ENCODE results near the gene FRMD5. TPM values are rescaled to one million over a fixed set of nuclear protein-coding genes. Genes with fewer than 3 reads are reported as not detected.

The FRMD5 gene
- polyA plus RNA-seq, 1 experiment: 5.2 TPM

DNA sequence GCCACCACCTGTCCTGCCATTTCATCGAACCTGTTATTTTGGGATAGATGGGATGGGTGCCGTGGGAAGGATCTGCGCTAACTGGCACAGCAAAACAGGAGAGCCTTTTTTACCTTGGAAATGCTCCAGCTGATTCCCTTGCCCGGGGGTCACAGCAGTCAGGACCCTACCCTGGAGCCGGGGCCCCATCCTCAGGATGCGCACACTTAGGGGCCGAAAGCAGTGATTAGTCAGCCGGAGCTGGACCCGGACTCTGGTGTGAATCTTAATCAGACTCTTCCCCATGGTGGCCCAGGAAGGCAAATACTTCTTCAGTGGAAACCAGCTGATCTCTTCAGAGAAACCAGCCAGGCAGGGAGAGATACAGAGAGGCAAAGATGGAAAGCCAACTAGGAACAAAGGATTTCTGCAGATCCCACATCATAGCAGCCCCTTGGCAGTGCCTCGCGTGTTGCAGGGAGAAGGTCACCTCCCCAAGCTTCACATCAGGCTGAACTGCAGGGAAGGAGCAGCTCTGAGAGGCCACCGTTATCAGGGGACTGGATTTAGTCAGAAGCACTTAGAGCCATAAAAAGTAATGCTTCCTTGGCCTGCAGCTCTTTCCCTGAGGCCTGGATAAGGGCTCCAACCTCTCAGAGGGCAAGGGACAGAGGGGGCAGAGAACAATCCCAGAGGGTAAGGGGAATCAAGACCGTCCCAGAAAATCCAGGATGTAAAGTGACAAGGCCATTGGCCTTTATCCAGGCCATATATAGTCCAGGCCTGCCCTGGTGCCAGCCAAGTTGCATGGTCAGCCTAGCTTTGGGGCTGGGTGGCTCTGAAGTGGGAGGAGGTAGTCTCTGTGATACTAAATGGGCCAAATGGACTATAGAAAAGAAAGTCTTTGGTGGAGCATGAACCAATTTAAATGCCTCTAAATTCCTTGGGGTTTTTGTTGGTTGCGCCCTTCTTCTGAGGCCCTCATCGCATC, 315.4 kb downstream of the FRMD5 start:
- Histone ChIP-seq H3K27me3 (ENCODE audit: control insufficient read depth, insufficient read depth, low read length) (no peaks in the 10 kb centered on the region), H3K9me3 (ENCODE audit: control insufficient read depth, insufficient read depth, low read length) (no peaks in the 10 kb centered on the region), H3K4me3 (ENCODE audit: low read depth, low read length) (no peak overlapping the region), H3K27ac (ENCODE audit: low read depth, low read length) (no peak overlapping the region)
- CTCF ChIA-PET: no interaction called here
- POLR2A ChIA-PET: no interaction called here
- TF ChIP-seq, protein P1, sequence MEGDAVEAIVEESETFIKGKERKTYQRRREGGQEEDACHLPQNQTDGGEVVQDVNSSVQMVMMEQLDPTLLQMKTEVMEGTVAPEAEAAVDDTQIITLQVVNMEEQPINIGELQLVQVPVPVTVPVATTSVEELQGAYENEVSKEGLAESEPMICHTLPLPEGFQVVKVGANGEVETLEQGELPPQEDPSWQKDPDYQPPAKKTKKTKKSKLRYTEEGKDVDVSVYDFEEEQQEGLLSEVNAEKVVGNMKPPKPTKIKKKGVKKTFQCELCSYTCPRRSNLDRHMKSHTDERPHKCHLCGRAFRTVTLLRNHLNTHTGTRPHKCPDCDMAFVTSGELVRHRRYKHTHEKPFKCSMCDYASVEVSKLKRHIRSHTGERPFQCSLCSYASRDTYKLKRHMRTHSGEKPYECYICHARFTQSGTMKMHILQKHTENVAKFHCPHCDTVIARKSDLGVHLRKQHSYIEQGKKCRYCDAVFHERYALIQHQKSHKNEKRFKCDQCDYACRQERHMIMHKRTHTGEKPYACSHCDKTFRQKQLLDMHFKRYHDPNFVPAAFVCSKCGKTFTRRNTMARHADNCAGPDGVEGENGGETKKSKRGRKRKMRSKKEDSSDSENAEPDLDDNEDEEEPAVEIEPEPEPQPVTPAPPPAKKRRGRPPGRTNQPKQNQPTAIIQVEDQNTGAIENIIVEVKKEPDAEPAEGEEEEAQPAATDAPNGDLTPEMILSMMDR (IDR thresholded peaks at IDR 0.05; ENCODE audit: low read depth, low read length): no peak
- no peak for DNase-seq (ENCODE audit: low read depth, low spot score)

DNA sequence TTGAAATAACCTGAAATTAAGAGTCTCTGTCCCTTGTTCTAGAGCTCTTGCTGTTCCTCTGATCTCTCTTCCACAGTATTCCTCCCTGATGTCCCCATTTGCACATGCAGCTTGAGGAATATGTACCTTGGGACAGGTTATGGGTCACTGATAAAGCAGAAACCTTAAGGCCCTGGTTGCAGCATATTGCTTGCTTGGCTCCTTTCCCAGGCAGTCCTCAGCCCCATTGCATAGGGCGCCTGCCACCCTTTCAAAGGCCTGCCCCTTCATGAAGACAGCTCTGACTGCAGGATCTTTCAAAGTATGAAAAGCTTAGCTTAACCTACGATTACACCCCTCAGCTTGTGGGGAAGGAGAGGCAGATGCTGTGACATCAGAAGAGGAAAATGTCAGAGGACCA, 316.6 kb downstream of the FRMD5 start:
- TF ChIP-seq, protein P1 (IDR thresholded peaks at IDR 0.05; ENCODE audit: low read depth, low read length): no peak
- POLR2A ChIA-PET: interaction anchor here (0.7 kb wide), 2 partner anchors 321 to 585 kb away, joined by 6 to 7 read pairs; no protein-coding TSS in a partner anchor
- H3K4me3 ChIP-seq (ENCODE audit: low read depth, low read length): no peak overlapping the region

DNA sequence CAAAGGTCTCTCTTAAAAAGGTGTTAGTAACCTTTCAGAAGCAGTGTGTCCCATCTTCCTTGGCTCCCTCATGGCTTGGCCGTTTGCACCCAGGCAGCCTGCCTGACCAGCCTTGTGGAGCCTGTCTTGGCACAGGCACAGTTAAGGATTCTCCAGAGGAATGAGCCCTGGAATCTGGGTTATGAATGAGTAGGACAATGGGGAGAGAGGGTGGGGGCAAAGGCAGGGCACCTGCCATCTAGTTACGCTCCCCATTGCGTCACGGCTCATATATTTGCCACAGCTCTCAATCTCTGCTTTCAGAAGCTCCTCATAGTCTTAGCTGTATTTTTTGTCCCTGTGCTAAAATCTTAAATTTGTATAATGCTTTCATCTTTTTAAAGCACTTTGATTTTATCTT, 317.7 kb downstream of the FRMD5 start:
- DNase-seq (ENCODE audit: low read depth, low spot score): no peak
- Histone ChIP-seq H3K4me3 (ENCODE audit: low read depth, low read length) (no peak overlapping the region), H3K9me3 (ENCODE audit: control insufficient read depth, insufficient read depth, low read length) (no peaks in the 10 kb centered on the region), H3K27me3 (ENCODE audit: control insufficient read depth, insufficient read depth, low read length) (no peaks in the 10 kb centered on the region), H3K27ac (ENCODE audit: low read depth, low read length) (no peak overlapping the region)
- ChIA-PET CTCF (interaction anchor here (1.3 kb wide), 1 partner anchor 343 kb away, joined by 16 read pairs; no protein-coding TSS in a partner anchor), POLR2A (interaction anchor here (0.6 kb wide), 1 partner anchor 11 kb away, joined by 9 read pairs; no protein-coding TSS in a partner anchor)
- TF ChIP-seq, protein P1 (IDR thresholded peaks at IDR 0.05; ENCODE audit: low read depth, low read length): no peak

More for the DNA sequence above, 316.6 kb downstream of the FRMD5 start:
- no peaks in the 10 kb centered on the region for H3K27me3 ChIP-seq (ENCODE audit: control insufficient read depth, insufficient read depth, low read length)
- H3K9me3 ChIP-seq (ENCODE audit: control insufficient read depth, insufficient read depth, low read length): no peaks in the 10 kb centered on the region
- H3K27ac ChIP-seq (ENCODE audit: low read depth, low read length): no peak overlapping the region
- no peak for DNase-seq (ENCODE audit: low read depth, low spot score)
- CTCF ChIA-PET: interaction anchor here (0.6 kb wide), 1 partner anchor 182 kb away, joined by 4 read pairs; no protein-coding TSS in a partner anchor

DNA sequence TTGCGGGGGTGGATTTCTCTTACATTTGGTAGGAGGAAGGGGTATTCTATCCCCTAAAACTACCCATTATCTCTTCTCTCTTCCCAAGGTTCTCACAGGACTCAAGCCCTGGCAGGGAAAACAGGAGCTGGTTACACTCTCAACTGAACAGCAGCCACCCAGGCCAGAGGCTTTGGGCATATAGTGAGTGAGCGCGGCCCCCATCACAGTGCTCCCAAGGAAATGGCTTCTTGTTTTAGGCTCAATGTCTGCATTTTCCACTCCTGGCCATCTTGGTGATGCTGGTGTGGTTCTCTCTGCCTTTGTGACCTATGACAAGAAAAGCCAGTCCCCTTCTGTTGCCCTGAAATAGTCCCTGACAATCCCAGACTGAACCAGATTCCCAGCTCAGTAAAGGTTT, 318.2 kb downstream of the FRMD5 start:
- TF ChIP-seq, protein P1 (IDR thresholded peaks at IDR 0.05; ENCODE audit: low read depth, low read length): no peak

DNA sequence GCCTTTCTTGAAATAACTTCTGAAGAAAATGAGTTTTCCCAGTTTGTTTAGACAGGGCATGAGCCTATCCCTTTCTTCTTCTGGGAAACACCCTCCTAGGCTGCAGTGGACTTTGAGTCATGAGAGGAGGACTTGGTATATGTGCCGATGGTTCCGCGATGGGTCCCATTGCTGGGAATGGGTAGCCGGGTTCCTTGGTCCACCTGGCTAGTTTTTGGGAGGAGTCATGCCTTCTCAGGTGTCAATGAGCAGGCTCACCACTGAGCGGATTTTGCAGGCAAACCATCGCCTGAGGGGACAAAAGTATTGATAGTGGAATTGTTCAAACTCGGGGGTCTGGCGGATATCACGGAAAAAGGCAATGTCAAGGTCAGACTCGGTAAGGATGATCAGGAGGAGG, 321.4 kb downstream of the FRMD5 start:
- DNase-seq (ENCODE audit: low read depth, low spot score): no peak
- H3K27ac ChIP-seq (ENCODE audit: low read depth, low read length): no peak overlapping the region
- H3K4me3 ChIP-seq (ENCODE audit: low read depth, low read length): no peak overlapping the region
- H3K27me3 ChIP-seq (ENCODE audit: control insufficient read depth, insufficient read depth, low read length): no peaks in the 10 kb centered on the region
- no peaks in the 10 kb centered on the region for H3K9me3 ChIP-seq (ENCODE audit: control insufficient read depth, insufficient read depth, low read length)
- ChIA-PET POLR2A (no interaction called here), CTCF (interaction anchor here (1.1 to 2.4 kb wide), 3 partner anchors 14 to 346 kb away, joined by 5 to 15 read pairs (median 9); no protein-coding TSS in a partner anchor)
- TF ChIP-seq, protein P1 (IDR thresholded peaks at IDR 0.05; ENCODE audit: low read depth, low read length): no peak

More for the DNA sequence above, 318.2 kb downstream of the FRMD5 start:
- POLR2A ChIA-PET: no interaction called here
- no peak overlapping the region for H3K27ac ChIP-seq (ENCODE audit: low read depth, low read length)
- DNase-seq (ENCODE audit: low read depth, low spot score): no peak
- CTCF ChIA-PET: interaction anchor here (1.1 to 1.3 kb wide), 2 partner anchors 343 to 367 kb away, joined by 3 to 16 read pairs; no protein-coding TSS in a partner anchor
- H3K27me3 ChIP-seq (ENCODE audit: control insufficient read depth, insufficient read depth, low read length): no peaks in the 10 kb centered on the region
- H3K4me3 ChIP-seq (ENCODE audit: low read depth, low read length): no peak overlapping the region
- no peaks in the 10 kb centered on the region for H3K9me3 ChIP-seq (ENCODE audit: control insufficient read depth, insufficient read depth, low read length)

Data from AG04450 (cell line).